Measurements from ENCODE around the gene KIAA1328. TPM values are rescaled to one million over a fixed set of nuclear protein-coding genes. Genes with fewer than 3 reads are reported as not detected.

Gene KIAA1328
- total RNA-seq, 1 donor from 2014 or later = 5.8 TPM

DNA sequence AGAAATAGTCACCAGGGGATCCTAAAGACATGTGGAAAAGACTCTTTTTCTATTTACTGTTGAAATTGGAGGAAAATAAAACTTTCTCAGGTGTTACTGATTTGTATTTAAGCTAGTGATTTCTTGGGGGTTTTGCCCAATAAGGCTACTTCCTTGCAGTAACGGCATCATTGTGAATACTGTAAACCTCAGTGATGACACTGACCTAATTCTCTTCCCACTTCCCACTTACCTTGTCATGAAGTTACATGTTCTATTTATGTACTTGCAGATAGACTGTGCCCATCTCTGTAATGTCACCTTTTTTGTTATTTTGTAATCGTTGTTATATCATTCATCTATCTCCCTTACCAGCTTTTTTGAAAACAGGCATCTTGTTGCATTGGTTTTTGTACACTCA lies 134.5 kb downstream of the KIAA1328 start:
- Histone ChIP-seq H3K36me3 (ENCODE audit: control insufficient read depth, insufficient read depth, low read length) (no peaks in the 10 kb centered on the region), H3K27me3 (ENCODE audit: control insufficient read depth, insufficient read depth, low read length) (no peaks in the 10 kb centered on the region), H3K4me3 (ENCODE audit: low read depth, low read length) (no peak overlapping the region)
- DNase-seq (ENCODE audit: low read depth) (no peak), FAIRE-seq (no peak)
- TF ChIP-seq, protein P1, sequence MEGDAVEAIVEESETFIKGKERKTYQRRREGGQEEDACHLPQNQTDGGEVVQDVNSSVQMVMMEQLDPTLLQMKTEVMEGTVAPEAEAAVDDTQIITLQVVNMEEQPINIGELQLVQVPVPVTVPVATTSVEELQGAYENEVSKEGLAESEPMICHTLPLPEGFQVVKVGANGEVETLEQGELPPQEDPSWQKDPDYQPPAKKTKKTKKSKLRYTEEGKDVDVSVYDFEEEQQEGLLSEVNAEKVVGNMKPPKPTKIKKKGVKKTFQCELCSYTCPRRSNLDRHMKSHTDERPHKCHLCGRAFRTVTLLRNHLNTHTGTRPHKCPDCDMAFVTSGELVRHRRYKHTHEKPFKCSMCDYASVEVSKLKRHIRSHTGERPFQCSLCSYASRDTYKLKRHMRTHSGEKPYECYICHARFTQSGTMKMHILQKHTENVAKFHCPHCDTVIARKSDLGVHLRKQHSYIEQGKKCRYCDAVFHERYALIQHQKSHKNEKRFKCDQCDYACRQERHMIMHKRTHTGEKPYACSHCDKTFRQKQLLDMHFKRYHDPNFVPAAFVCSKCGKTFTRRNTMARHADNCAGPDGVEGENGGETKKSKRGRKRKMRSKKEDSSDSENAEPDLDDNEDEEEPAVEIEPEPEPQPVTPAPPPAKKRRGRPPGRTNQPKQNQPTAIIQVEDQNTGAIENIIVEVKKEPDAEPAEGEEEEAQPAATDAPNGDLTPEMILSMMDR (IDR thresholded peaks at IDR 0.05; ENCODE audit: insufficient read depth, low read length, severe bottlenecking) = no peak

DNA sequence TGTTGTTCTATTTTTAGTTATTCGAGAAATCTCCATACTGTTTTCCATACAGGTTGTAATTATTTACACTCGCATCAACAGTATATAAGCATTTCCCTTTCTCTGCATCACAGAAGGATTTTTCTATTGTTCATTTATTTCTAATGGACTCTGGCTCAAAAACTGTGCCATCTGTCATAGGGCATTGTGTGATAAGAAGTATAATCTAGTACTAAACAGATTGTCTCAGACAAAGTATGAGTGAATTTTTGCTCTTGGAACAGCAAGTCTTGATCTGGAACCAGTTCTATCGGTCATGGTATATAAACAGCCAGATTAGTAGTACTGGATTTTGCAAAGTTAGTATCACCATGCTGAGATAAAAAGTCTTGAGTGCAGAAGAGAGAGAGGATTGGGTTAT lies 145.8 kb downstream of the KIAA1328 start:
- no peak for DNase-seq (ENCODE audit: low read depth)
- TF ChIP-seq, protein P1 (IDR thresholded peaks at IDR 0.05; ENCODE audit: insufficient read depth, low read length, severe bottlenecking) = no peak
- no peak for FAIRE-seq
- Histone ChIP-seq H3K27me3 (ENCODE audit: control insufficient read depth, insufficient read depth, low read length) (no peaks in the 10 kb centered on the region), H3K36me3 (ENCODE audit: control insufficient read depth, insufficient read depth, low read length) (no peaks in the 10 kb centered on the region), H3K4me3 (ENCODE audit: low read depth, low read length) (no peak overlapping the region)

DNA sequence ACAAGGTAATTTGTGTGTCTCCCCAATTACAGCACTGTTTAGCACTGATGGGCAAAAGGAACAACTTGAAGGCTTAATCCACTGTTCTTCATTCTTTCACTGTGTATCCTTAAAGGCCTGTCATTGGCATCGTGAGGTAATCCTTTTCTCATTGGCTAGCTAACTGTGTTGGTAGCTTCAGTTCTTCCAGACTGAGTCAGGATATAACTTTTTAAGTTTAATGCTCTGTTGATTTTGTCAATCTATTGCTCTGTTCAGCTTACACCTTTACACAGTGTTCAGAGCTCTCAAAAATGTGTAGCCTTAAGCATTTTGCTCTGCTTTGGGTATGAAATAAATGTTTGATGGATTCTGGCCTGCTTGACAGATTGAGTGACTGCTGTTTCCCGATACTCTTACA lies 148.2 kb downstream of the KIAA1328 start:
- no peaks in the 10 kb centered on the region for H3K36me3 ChIP-seq (ENCODE audit: control insufficient read depth, insufficient read depth, low read length)
- TF ChIP-seq, protein P1 (IDR thresholded peaks at IDR 0.05; ENCODE audit: insufficient read depth, low read length, severe bottlenecking) = no peak
- no peak for DNase-seq (ENCODE audit: low read depth)
- no peak overlapping the region for H3K4me3 ChIP-seq (ENCODE audit: low read depth, low read length)
- H3K27me3 ChIP-seq (ENCODE audit: control insufficient read depth, insufficient read depth, low read length) = no peaks in the 10 kb centered on the region
- FAIRE-seq = no peak

DNA sequence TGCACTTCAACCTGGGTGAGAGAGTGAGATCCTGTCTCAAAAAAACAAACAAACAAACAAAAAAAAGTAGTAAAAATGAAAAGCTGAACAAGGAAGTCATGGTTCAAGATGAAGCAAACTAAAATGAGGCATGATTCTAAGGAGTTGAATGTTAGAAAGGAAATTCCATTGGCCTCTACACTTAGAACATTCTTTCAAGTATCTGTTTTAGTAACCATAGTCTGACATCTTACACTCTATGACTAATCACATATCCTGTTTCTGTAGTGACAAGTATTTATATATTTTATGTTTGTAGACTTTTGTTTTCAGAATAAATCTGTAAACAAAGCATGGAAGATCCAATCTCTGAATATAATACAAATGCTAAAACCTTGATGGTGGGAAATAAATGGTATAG lies 164.1 kb downstream of the KIAA1328 start:
- TF ChIP-seq, protein P1 (IDR thresholded peaks at IDR 0.05; ENCODE audit: insufficient read depth, low read length, severe bottlenecking) = no peak
- no peaks in the 10 kb centered on the region for H3K36me3 ChIP-seq (ENCODE audit: control insufficient read depth, insufficient read depth, low read length)
- peak; percentile 78 for DNase-seq (ENCODE audit: low read depth)
- H3K4me3 ChIP-seq (ENCODE audit: low read depth, low read length) = no peak overlapping the region
- H3K27me3 ChIP-seq (ENCODE audit: control insufficient read depth, insufficient read depth, low read length) = no peaks in the 10 kb centered on the region
- no peak for FAIRE-seq

DNA sequence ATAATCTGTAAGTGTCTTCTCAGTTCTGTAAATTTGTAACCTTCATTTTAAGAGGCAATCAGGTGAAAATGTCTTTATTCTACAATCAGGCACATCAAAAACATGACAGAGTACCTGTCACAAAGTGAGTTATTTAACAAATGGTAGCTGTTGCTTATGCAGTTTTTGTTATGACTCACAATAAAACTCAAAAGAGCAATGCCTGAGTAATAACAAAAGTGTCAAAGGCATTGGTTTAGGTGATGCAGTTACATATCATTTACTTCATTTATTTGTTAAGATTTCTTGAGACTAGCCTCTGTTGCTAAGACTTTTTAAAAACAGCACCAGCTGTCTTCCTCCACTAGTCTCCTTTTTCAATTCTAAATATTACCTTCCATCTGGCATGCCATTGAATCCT lies 177.8 kb downstream of the KIAA1328 start:
- TF ChIP-seq, protein P1 (IDR thresholded peaks at IDR 0.05; ENCODE audit: insufficient read depth, low read length, severe bottlenecking) = no peak
- FAIRE-seq = no peak

DNA sequence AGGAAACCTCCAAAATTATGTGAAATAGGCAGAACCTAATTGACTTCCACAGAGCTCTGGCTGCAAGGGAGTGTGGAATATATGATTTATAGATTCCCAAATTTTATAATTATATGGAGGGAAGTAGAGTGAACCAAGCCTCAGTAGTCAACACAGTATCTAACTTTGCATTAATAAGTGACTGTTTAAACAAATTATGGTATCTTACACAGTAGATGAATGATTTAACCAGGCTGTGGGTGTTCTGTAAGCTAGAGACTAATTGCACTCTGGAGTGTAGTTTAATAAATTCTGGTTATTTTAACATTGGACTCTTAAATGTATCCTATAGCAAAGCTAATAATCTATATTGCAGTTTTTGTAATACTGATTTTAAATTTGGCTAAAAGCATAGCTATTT lies 183.5 kb downstream of the KIAA1328 start:
- TF ChIP-seq, protein P1 (IDR thresholded peaks at IDR 0.05; ENCODE audit: insufficient read depth, low read length, severe bottlenecking) = no peak
- H3K4me3 ChIP-seq (ENCODE audit: low read depth, low read length) = no peak overlapping the region
- FAIRE-seq (no peak), DNase-seq (ENCODE audit: low read depth) (no peak)
- H3K27me3 ChIP-seq (ENCODE audit: control insufficient read depth, insufficient read depth, low read length) = no peaks in the 10 kb centered on the region
- no peaks in the 10 kb centered on the region for H3K36me3 ChIP-seq (ENCODE audit: control insufficient read depth, insufficient read depth, low read length)

More for the DNA sequence above, 177.8 kb downstream of the KIAA1328 start:
- DNase-seq (ENCODE audit: low read depth) = peak; percentile 45
- Histone ChIP-seq H3K36me3 (ENCODE audit: control insufficient read depth, insufficient read depth, low read length) (no peaks in the 10 kb centered on the region), H3K4me3 (ENCODE audit: low read depth, low read length) (no peak overlapping the region), H3K27me3 (ENCODE audit: control insufficient read depth, insufficient read depth, low read length) (no peaks in the 10 kb centered on the region)
